ENCODE results near the gene DENND1A. TPM values are rescaled to one million over a fixed set of nuclear protein-coding genes. Genes with fewer than 3 reads are reported as not detected.
A peak's percentile ranks its signal among the peaks of the same experiment; 100 is the strongest.
"Not testable (repeated sequence)": the region's sequence is repeated elsewhere in the genome, so short reads cannot be mapped to it uniquely, and the experiment has no call there.

The DENND1A gene
- total RNA-seq, 1 donor from 2014 or later = 11.3 TPM

GRCh38 chr9:123816817-123817472 is 113.0 kb downstream of the DENND1A start:
- no peak for DNase-seq

GRCh38 chr9:123815856-123816255 is 114.1 kb downstream of the DENND1A start:
- not testable (repeated sequence) for DNase-seq

GRCh38 chr9:123814496-123814895 is 115.4 kb downstream of the DENND1A start:
- no peak for DNase-seq

- no peak for DNase-seq
Measured at GRCh38 chr9:123812984-123813383, 116.9 kb downstream of the DENND1A start.

- no peak for DNase-seq
Measured at GRCh38 chr9:123807251-123807650, 122.7 kb downstream of the DENND1A start.

GRCh38 chr9:123806829-123807228 is 123.1 kb downstream of the DENND1A start:
- no peak for DNase-seq

- DNase-seq = no peak
Measured at GRCh38 chr9:123798195-123798594, 131.7 kb downstream of the DENND1A start.

- DNase-seq = no peak
Measured at GRCh38 chr9:123796618-123797484, 133.1 kb downstream of the DENND1A start.

GRCh38 chr9:123796094-123796493 is 133.8 kb downstream of the DENND1A start:
- DNase-seq = no peak

GRCh38 chr9:123795336-123795735 is 134.6 kb downstream of the DENND1A start:
- DNase-seq = no peak

GRCh38 chr9:123792501-123792900 is 137.4 kb downstream of the DENND1A start:
- no peak for DNase-seq

- DNase-seq = no peak
Measured at GRCh38 chr9:123789554-123790292, 140.2 kb downstream of the DENND1A start.

GRCh38 chr9:123787416-123787815 is 142.5 kb downstream of the DENND1A start:
- no peak for DNase-seq

- peak; percentile 77 for DNase-seq
Measured at GRCh38 chr9:123784518-123784917, 145.4 kb downstream of the DENND1A start.

GRCh38 chr9:123778232-123778902 is 151.6 kb downstream of the DENND1A start:
- DNase-seq = no peak

GRCh38 chr9:123776708-123777537 is 153.0 kb downstream of the DENND1A start:
- no peak for DNase-seq

GRCh38 chr9:123775289-123776284 is 154.3 kb downstream of the DENND1A start:
- no peak for DNase-seq

GRCh38 chr9:123773783-123774182 is 156.1 kb downstream of the DENND1A start:
- no peak for DNase-seq

GRCh38 chr9:123772967-123773366 is 157.0 kb downstream of the DENND1A start:
- no peak for DNase-seq

GRCh38 chr9:123772374-123772773 is 157.6 kb downstream of the DENND1A start:
- no peak for DNase-seq

Data from skin of body (tissue), 2 donors.